ENCODE measurements around the gene CISD2.

CISD2 gene

DNA sequence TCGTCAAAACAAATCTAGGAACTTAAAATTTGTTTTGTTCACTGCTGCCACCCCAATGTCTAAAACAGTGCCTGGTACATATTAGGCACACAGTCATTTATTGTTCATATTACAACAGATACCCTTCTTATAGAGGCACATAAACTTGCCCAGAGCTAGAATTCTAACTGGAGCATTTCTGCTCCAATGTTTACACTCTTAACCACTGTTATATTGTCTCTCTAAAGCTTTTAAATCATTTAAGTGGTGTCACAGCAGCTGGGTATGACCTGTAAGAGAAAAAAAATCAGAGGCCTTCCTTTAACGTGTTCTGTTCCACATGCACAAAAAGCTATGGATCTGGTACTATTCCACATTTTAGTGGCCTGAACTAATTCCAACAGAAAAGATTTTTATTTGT is 44.4 kb upstream of the CISD2 start:
- no peak for TF ChIP-seq TAF1 (IDR thresholded peaks at IDR 0.05; ENCODE audit: low read depth)
- no peak for TF ChIP-seq TCF12 (IDR thresholded peaks at IDR 0.05; ENCODE audit: low read depth)
- TF ChIP-seq, protein P1, sequence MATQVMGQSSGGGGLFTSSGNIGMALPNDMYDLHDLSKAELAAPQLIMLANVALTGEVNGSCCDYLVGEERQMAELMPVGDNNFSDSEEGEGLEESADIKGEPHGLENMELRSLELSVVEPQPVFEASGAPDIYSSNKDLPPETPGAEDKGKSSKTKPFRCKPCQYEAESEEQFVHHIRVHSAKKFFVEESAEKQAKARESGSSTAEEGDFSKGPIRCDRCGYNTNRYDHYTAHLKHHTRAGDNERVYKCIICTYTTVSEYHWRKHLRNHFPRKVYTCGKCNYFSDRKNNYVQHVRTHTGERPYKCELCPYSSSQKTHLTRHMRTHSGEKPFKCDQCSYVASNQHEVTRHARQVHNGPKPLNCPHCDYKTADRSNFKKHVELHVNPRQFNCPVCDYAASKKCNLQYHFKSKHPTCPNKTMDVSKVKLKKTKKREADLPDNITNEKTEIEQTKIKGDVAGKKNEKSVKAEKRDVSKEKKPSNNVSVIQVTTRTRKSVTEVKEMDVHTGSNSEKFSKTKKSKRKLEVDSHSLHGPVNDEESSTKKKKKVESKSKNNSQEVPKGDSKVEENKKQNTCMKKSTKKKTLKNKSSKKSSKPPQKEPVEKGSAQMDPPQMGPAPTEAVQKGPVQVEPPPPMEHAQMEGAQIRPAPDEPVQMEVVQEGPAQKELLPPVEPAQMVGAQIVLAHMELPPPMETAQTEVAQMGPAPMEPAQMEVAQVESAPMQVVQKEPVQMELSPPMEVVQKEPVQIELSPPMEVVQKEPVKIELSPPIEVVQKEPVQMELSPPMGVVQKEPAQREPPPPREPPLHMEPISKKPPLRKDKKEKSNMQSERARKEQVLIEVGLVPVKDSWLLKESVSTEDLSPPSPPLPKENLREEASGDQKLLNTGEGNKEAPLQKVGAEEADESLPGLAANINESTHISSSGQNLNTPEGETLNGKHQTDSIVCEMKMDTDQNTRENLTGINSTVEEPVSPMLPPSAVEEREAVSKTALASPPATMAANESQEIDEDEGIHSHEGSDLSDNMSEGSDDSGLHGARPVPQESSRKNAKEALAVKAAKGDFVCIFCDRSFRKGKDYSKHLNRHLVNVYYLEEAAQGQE (IDR thresholded peaks at IDR 0.05; ENCODE audit: low read depth) = no peak
- no peak for TF ChIP-seq YY1 (IDR thresholded peaks at IDR 0.05; ENCODE audit: low read depth)

DNA sequence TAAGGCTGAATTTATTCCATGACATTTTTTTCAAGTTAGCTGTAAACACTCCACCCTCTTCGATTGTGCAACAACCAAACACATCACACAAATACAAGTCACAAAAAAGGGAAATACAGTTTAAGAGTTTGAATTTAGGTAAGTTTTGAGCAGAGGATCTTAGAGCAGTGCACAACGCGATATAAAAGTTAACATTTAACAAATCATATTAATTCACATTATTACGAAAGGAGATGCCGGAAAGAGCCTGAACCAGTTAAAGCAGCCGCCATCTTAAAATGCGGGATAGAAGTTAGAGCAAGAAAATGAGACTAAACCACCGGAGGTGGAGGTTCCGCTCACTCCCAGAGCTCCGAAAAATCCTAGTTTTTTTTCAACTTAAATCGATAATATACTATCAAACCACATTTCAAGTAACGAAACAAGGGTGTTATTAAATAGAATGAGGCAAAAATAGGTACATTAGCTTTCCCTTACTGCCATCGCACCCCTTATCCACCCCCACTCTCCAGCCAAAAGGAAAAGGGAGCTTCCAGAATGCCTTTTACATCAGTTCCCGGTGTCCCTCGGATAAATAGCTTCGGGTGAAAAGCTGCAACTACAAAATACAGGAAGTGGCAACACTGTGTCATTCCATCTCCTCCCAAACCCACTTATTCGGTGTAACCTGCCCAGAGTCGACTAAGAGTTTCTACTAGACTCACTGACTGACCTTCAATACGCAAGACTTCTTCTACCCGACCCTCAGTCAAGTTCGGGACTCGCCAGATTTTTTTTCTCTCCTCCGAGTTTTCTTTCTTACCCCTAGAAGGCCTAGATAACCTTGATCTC is 43.3 kb upstream of the CISD2 start:
- TF ChIP-seq, protein P2, sequence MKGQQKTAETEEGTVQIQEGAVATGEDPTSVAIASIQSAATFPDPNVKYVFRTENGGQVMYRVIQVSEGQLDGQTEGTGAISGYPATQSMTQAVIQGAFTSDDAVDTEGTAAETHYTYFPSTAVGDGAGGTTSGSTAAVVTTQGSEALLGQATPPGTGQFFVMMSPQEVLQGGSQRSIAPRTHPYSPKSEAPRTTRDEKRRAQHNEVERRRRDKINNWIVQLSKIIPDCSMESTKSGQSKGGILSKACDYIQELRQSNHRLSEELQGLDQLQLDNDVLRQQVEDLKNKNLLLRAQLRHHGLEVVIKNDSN (IDR thresholded peaks at IDR 0.05) = no peak
- TF ChIP-seq YY1 (IDR thresholded peaks at IDR 0.05; ENCODE audit: low read depth) (peak; percentile 80), CEBPB (IDR thresholded peaks at IDR 0.05) (peak; percentile 94)

DNA sequence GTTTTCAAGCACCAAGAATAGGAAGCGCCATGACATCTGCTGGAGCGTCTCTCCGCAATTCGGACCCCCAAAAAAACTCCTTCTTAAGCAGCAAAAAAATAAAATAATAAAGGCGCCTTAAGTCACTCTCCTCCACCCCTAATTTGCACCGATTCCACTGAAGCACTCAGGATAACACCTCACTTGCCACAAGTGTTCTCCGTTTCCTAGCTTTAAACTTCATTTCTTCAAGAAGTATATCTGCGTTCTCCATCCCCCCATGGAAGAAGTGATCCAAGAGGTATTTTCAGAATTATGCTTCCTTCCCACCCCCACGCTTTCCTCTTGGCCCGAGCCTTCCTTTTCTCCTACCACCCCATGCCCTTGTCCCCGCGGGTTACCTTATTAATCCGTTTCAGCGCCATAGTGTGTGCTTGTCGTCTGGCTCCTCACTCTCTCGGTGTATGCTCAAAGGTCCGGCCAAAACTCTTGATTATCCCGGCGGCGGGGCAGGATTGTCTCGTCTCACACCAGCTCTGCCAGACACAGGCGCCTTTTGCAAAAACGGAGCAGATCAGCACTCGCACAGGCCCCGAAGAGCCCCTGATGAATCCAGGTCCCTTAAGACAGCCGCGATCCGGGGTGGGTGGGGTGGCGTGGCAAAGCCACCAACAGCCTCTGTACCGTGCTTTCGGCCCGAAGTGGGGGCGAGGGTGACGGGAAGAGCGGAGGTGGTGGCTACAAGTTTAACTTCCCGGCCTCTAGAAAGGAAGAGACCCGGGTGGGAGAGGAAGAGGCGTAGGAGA is 42.5 kb upstream of the CISD2 start:
- 0 out of 2 replicates have a peak, but pooled peaks have one; percentile 1 for TF ChIP-seq ZBTB7A (IDR thresholded peaks at IDR 0.05; ENCODE audit: low read depth)
- no peak for TF ChIP-seq EP300 (IDR thresholded peaks at IDR 0.05; ENCODE audit: borderline replicate concordance)
- TF ChIP-seq, protein P2 (IDR thresholded peaks at IDR 0.05) = no peak

DNA sequence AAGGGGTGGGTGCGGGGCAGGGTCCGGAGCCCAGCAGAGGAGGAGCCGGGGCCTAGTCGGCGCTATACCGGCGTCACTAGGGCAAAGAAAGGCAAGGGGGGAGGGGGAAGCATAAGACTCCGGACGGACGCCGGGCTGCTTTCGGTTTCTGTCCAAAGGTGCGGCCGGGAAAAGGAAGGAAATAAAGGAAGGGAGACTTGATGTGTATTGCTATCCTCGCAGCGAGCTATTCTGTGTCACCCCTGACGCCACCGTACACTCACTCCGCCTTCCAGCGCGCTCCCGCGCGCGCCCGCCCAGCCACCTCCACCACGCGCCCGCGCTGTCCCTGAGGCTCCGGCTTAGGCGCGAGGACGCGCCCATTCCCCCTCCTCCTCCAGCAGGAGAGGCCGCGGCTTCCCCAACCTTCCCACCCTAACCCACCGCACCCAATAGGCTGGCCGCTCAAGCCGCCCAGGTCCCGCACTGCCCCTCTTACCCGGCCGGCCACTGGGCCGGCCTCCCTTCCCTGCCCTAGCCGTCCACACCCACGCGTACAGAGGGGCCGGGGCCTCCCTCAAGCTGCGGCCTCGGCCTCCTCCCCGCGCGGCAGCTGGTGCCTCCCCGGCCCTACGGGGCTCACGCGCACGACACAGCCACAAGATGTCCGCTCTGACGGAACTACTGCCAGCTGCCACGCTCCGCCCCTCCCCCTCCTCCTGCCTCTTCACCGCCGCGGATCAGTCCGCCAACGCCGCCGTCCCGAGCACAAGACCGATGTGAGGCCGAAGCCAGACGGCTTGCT is 41.7 kb upstream of the CISD2 start, which contains the start of gene UBE2D3:
Gene UBE2D3 (minus strand): TSS at position 662 of the 784 bp plus-strand sequence. CDS start 1,043 bp downstream, outside the sequence.
- no peak for TF ChIP-seq CEBPB (IDR thresholded peaks at IDR 0.05)
- TF ChIP-seq TEAD4 (IDR thresholded peaks at IDR 0.05) = 0 out of 2 replicates have a peak, but pooled peaks have one; percentile 6
- 0 out of 2 replicates have a peak, but pooled peaks have one; percentile 53 for TF ChIP-seq EP300 (IDR thresholded peaks at IDR 0.05; ENCODE audit: borderline replicate concordance)
- peak; percentile 48; the same call in 1 of the 2 replicates for TF ChIP-seq ZBTB7A (IDR thresholded peaks at IDR 0.05; ENCODE audit: low read depth)
- TF ChIP-seq TAF1 (IDR thresholded peaks at IDR 0.05; ENCODE audit: low read depth) = peak; percentile 94
- TF ChIP-seq, protein P3, sequence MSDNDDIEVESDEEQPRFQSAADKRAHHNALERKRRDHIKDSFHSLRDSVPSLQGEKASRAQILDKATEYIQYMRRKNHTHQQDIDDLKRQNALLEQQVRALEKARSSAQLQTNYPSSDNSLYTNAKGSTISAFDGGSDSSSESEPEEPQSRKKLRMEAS (IDR thresholded peaks at IDR 0.05) = peak; percentile 95
- TF ChIP-seq RAD21 (IDR thresholded peaks at IDR 0.05; ENCODE audit: low read depth) = no peak
- TF ChIP-seq TCF12 (IDR thresholded peaks at IDR 0.05; ENCODE audit: low read depth) = peak; percentile 80; the same call in 1 of the 2 replicates
- peak; percentile 72 for TF ChIP-seq EGR1 (IDR thresholded peaks at IDR 0.05)
- TF ChIP-seq NFIC (IDR thresholded peaks at IDR 0.05) = 0 out of 2 replicates have a peak, but pooled peaks have one; percentile 14
- peak; percentile 40; the same call in 1 of the 2 replicates for TF ChIP-seq CREB1 (IDR thresholded peaks at IDR 0.05; ENCODE audit: low read depth)
- TF ChIP-seq, protein P1 (IDR thresholded peaks at IDR 0.05; ENCODE audit: low read depth) = no peak
- TF ChIP-seq YY1 (IDR thresholded peaks at IDR 0.05; ENCODE audit: low read depth) = peak; percentile 94
- no peak for TF ChIP-seq FOXM1 (IDR thresholded peaks at IDR 0.05; ENCODE audit: borderline replicate concordance, low read depth)
- TF ChIP-seq, protein P2 (IDR thresholded peaks at IDR 0.05) = no peak

Measured in Ishikawa (cell line).